GM21825 (cell line): Measurements from ENCODE around the gene SLC35F3.

Source experiments
- ATAC-seq: cut with Tn5 transposase; IDR thresholded peaks from one replicate; pipeline ENCODE4 v1.9.1; 2021; ENCODE audit warnings: mild to moderate bottlenecking, moderate library complexity; ENCODE audit not compliant: unreplicated experiment

Gene SLC35F3

DNA sequence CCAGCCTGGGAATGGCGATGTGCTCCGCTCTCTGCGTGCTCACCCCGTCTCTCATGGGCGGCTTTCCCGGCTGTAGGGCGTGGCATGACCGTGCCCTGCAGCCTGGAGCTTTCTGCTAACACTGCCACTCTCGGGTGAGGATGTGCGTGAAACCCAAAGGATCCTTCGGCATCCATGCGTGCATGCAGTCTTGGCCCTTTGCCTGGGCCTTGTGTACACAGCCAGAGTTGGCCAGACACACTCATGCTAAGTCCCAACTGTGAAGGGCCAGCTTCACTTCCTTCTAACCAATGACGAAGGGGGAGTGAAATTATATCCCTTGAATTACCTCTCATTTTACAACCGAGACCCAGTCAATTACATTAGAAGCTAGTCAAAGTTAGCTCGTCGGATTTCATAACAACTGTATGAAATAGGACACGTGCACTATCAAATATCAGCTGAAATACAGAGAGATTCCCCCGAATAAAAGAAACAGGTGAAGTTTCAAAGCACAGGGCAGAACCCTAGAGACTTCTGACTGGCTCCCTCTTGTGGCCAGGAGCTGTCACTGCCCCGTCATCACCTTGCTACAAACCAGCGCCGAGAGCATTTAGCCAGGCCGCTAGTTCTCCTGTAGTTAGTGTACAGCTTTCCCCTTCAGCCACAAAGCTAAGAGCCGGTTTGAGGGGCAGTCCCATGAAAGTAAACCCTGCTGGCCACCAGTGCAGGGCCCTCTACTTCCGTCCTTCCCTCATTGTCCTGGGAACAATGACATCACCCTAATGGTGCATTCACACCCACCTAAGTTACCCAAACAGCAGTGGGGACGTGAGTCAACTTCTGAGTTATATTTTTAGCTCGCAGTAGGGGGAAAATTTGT lies 405.4 kb downstream of the SLC35F3 start:
- peak; percentile 73 for ATAC-seq

DNA sequence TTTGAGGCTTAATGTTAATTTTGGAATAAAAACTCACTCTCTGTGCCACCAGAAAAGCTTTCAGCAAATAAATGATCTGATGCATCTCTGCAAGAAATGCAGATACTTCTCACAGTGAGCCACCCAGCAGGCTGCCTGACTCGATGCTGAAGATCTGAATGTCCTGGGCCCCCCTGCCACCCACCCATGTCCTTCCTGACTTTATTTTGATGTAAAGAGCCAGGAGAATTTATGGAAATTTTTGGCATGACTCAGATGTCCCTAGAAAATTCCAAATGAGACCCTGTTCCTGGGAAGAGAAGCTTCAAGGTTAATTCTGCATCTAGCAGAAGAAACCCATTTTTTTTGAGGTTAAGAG lies 406.0 kb downstream of the SLC35F3 start:
- ATAC-seq, result no peak

DNA sequence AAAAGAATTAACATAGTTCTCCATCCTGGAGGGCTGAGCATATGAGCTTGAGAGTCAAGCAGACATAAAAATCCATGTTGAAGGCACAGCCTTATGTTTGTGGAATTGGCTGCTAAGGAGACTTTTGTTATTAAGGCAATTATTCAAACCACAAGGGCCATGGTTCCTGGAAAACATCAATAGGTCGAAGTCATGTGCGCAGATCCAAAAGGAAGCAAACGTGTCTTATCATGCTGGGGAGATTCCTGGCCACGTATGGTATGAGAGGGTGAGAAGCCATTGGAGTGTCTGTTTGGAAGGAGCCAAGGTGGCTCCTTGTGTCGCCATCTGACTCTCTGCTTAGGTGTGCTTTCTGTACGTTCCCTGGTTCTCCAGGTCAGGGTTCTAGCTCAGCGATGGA lies 406.9 kb downstream of the SLC35F3 start:
- no peak for ATAC-seq

DNA sequence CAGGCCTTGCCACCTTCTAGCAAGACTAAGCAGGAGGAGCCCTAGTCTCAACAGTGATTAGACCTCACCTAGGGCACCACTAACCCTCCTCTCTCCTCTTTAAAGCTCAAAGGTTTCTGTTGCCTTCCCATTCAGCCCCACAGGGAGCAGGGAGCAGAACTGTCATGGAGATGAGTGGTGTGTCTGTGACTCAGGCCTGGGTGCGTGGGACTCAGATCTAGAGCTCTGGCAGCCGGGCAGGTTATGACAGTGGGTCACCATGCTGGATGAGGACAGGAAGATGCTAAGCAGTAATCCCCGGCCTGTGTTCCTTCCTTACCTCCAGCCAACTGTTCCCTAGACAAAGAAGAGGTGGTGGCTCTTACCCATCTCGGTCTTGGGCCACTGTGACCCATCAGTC lies 408.7 kb downstream of the SLC35F3 start:
- no peak for ATAC-seq

DNA sequence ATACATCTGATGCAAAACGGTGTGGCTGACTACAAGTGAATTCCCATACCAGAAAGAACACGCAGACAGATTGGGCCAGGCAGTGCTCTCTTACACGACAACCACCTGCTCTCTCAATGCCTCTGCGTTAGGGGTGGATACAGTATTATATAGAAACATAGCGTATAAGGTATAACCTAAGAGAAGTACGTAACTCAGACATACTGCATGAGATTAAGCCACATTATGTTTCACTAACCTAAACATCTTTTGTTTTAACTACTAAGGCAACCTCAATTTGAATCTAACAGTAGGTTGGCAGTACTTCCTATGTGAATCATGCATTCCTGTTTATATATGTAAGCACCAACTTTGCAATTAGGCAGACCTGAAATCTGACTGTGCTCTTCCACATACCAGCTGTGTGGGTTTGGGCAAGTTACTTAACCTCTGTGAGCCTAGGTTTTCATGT lies 410.6 kb downstream of the SLC35F3 start:
- no peak for ATAC-seq

DNA sequence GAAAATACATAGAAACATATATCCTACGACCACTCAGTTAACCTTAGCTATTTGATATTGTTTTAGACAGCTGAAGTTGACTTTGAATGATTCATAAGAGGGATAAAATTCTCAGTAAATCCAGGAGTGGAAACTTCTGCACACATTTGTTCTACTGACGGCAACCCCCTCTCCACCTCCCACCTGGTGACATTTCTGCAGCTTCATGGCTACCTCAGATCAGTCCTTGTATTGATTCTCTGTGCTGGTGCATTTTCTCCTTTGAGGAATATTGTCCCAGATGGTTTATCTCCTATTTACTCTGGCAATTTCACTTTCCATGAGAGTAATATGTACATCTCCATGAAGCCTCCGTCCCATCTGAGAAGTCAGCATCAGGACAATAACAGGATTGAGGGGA lies 411.1 kb downstream of the SLC35F3 start:
- no peak for ATAC-seq

DNA sequence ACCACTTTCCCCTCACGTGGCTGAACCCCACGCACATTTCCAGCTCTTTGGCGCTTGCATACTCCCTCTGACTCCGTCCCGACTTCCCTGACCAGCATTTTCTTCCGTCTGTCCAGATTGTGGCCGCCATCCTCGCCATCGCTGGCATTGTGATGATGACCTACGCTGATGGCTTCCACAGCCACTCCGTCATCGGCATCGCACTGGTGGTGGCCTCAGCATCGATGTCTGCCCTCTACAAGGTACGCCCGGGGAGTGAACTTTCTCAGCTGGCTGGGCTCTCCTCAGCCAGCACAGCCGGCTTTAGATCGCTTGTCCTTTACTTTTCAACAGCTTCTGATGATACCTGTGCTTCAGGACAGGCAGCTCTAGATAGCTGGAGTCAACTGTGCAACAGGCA lies 412.0 kb downstream of the SLC35F3 start:
- ATAC-seq, result no peak

DNA sequence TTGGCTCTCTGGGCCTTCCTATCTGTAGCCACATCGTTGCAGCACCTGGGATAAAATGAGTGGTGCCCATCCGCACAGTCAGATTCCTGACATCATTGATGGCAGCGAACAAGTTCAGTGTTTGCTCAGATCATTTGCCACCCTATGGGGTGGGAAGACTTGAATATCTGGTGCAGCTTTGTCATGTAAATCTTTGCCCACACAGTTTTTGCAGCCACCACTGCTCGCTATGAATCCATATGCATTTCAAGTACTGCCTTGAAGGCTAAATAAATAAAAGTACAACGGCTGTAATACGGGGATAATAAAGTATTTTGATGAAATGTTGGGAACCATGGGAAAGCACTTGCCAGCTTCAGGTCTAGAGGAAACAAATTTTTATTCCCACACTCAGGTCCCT lies 412.5 kb downstream of the SLC35F3 start:
- no peak for ATAC-seq

DNA sequence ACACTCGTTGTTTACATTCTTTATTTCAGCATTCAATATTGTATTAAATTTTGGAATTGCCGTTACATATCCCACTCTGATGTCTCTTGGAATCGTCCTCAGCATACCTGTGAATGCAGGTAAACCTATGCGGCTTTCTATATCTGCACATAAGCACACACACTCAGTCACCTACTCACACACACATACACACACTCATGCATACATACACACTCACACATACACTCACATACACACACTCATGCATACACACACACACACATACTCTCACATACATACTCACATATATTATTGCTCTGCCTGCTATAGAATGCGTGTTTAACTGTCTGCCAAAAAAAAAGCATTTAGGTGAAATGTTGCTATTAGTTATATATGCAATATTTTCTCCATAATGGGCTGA lies 415.6 kb downstream of the SLC35F3 start:
- no peak for ATAC-seq

DNA sequence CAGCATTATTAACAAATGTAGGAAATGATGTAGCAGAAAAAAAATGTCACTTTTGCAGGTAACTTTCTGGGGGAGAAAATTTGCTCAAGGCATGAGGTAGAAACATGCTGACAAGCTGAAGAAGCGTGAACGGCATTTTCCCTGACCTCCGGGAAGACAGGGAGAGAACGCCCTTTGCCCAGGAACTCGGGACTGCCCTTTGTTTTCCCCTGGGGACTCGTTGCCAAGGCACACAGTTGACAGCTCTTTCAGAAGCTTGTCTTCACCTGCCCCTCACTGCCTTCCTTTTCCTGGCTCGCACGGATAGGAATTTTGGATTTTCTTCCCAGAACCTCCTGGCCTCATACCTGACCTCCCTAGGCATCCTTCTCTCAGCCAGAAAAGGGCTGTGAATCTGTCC lies 416.1 kb downstream of the SLC35F3 start:
- ATAC-seq, result no peak

DNA sequence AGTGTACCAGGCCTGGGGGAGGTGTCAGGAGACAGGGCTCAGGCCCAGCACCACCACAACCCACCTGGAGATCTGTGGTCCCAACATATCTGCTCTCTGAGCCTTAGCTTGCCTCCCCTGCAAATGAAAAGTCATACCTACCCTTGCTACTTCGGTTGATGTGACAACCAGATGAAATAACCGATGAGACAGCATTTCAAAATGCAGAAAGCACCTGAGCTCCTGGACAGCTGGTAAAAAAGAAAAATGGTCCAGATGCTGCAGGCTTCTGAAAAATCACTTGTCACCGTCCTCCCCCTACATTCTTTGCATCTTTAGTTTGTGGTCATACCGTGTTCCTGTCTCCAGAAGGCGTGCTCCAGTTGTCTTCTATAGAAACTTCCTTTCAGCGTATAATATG lies 416.8 kb downstream of the SLC35F3 start:
- no peak for ATAC-seq

DNA sequence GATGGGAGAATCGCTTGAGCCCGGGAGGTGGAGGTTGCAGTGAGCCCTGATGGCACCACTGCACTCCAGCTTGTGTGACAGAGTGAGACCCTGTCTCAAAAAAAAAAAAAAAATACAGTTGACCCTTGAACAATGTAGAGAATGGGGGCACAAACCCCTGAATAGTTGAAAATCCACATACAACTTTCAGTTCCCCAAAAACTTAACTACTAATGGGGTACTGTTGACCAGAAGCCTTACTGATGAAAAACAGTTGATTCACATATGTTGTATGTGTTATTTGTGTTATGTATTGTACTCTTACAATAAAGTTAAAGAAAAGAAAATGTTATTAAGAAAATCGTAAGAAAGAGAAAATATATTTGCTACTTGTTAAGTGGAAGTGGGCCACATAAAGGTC lies 417.6 kb downstream of the SLC35F3 start:
- ATAC-seq, result no peak

DNA sequence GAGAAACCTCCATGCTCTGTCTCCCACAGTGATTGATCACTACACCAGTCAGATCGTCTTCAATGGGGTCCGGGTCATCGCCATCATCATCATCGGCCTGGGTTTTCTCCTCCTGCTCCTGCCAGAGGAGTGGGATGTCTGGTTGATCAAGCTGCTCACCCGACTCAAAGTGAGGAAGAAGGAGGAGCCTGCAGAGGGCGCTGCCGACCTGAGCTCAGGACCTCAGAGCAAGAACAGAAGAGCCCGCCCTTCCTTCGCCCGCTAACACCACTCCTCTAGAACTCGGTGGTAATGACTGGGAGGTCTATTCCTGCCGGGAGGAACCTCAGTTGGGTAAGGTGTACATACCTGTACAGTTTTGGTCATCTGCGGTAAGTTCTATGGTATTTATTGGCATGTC lies 418.5 kb downstream of the SLC35F3 start:
- no peak for ATAC-seq

DNA sequence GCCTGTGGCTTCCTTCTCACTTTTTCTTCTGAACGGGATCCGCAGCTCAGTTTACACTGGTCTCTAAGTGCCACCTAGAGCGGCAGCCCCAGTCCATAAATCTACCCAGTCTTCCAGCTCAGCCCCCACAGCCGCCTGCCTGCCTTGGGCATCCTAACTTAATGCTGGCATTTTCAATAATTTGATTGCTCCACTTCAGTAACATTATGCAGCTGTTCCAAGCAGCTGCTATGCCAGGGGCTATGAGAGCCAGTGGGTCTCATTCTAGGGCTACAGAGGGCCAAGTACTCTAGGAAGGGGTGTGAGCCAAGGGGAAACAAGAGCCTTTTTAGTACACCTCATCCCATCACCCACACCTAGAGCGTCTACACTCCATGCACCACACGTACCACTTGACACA lies 420.3 kb downstream of the SLC35F3 start:
- ATAC-seq, result no peak

DNA sequence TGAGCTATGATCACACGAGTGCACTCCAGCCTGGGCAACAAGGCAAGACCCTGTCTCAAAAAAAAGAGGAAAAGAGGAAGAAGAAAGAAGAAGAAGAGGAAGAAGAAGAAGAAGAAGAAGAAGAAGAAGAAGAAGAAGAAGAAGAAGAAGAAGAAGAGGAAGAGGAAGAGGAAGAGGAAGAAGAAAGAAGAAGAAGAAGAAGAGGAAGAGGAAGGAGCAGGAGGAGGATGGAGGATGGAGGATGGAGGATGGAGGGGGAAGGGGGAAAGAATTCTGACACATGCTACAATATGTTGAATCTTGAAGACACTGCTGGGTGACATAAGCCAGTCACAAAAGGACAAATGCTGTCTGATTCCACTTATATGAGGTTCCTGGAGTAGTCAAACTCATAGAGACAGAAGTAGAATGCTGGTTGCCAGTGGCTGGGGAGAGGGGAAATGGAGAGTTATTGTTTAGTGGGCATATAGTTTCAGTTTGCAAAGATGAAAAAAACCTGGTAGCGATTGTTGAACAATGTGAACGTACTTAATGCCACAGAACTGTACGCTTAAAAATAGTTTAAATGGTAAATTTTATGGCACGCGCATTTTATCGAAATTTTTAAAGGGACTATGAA lies 421.5 kb downstream of the SLC35F3 start:
- ATAC-seq, result no peak

DNA sequence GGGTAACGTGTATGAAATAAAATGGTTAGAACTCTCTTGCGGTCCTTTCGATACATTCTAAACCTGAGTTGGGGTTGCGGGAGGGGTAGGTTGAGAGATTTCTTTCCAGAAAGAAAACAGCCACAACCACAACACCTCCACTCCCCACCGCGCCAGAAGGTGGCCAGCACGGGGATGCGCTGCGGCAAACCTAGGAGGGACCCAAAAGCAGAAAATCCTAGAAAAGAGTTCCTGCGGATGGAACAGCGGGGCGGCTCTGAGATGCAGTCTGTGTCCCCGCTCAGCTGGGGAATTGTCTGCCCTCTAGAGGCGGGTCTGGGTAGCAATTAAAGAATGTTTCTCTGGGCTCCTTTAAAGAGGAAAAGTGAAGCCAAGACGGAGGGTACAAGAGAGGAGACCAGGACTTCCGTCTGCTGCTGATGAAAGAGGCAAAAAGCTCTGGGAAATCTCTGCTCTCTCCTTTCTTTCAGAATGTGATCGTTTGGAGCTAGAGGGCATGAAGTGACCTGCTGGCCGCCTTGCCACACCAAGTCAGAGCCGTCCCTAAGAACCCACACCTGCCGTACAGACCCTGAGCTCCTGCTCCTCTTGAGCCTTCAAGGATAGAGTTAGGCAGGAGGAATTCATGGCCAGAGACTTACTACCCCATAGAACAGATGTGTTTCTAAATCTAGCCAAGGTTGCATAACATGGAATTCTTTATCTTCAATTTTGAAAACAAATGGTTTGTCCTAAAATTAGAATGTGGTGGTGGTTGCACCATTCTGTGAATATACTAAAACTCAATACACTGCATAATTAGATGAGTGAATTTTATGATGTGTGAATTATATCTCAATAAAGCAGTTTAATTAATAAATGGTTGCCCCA lies 422.3 kb downstream of the SLC35F3 start:
- ATAC-seq, result peak; percentile 83

DNA sequence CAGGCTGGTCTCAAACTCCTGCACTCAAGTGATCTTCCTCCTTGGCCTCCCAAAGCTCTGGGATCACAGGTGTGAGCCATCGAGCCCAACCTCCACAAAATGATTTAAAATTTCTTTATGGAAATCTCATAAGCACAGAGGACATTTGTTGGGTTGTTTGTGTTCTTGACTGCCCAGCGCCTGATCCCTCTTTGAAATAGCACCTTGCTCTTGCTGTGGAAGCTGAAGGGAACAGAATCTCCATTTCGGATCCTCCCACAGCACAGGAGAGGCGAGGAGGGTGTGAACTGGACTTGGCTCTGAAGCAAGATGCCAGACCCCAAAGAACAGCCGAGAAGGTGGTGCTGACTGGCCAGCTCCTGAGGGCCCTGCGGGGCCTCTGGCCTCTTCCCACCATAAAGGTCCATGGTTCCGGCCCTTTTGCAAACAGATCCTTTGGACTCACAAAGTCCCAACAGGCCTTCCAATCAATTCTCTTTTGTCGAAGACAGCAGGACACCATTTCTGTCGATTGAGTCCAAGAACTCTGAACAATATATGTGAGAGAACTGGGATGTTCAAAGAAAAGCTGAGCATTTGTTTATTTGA lies 423.2 kb downstream of the SLC35F3 start:
- ATAC-seq, result no peak

DNA sequence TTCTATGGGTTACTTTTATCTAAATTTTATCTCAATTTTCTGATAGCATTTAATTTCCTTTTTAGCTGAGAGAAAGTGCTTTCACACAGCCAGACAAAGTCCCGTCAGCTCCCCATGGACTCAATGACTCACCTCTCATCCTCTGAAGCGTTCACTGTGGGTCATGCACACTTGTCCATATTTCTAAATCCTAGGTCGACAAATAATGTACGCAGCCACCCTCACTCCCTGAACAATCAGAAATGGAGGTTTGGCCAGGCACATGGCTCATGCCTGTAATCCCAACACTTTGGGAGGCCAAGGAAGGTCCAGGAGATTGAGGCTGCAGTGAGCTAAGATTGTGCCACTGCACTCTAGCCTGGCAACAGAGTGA lies 426.4 kb downstream of the SLC35F3 start:
- no peak for ATAC-seq

DNA sequence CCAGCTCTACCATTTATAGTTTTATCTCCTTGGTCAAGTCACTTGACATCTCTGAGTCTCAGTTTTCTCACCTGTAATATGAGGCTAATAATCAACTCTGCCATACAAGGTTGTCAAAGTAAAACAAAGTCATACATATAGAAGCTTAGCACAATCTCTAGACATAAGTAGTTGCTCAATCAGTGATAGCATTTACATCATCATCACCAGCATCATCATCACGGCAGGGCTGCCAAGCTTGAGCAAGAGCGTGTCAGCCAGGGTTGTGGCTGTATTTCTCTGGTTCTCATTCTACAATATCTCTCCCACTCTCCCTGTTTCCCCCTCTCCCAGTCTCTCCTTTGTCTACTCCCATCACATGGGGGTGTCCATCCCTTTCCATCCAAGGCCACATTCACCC lies 427.0 kb downstream of the SLC35F3 start:
- ATAC-seq, result no peak

DNA sequence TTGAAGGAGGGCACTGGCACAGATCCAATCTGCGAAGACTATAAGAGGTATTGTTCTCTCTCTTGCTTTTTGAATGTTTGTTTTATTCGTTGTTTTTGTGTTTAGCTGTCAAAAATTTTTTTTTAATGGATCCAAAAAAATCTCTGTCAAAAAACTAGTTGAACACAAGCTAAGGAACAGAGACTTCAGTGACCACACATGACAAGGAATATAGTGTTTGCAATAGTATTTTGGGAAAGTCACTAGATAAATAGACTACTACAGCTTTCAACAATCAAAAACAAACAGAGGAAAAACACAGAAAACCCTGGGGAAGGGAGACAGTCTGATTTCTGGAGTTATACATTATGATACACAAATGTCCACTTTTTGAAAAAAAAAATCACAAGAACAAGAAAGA lies 431.9 kb downstream of the SLC35F3 start:
- ATAC-seq, result no peak

DNA sequence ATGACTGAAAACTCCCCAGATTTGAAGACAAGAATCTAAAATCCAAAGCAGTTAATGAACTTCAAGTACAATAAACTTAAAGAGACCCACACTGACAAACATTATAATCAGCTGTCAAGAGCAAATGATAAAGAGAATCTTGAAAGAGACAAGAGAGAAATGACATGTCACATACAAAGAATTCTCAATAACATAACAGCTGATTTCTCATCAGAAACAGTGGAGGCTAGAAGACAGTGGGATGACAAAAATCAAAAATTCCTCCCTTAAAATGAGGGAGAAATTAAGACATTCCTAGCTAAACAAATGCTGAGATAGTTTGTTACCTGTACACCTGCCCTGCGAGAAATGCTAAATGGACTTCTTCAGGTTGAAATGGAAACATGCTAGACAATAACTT lies 432.8 kb downstream of the SLC35F3 start:
- no peak for ATAC-seq
